Thyroid gland (tissue), 4 donors: Measurements from ENCODE around the gene CAPN10. TPM values are rescaled to one million over a fixed set of nuclear protein-coding genes. Genes with fewer than 3 reads are reported as not detected.

Experiments used
- DNase-seq, 2 donors: peaks; one replicate each; pipeline ENCODE4 v3.0.0-alpha.2; 2019
- H3K27ac ChIP-seq, 3 donors: fragments of 200-600 bp; sonication (generic); 1 replicate in 2 of 3; 2 replicates in 1 of 3; pipeline ENCODE4 v1.5.1; 2016 to 2019; ENCODE audit warnings: mild to moderate bottlenecking in 1 of 3, moderate library complexity in 1 of 3
- H3K27me3 ChIP-seq: fragments of 200-600 bp; sonication (generic); one replicate; pipeline ENCODE4 v1.5.1; 2019
- H3K36me3 ChIP-seq, 2 donors: fragments of 200-600 bp; sonication (generic); one replicate each; pipeline ENCODE4 v1.5.1; 2016 to 2019
- H3K4me1 ChIP-seq, 2 donors: fragments of 200-600 bp; sonication (generic); one replicate each; pipeline ENCODE4 v1.5.1; 2017 to 2019
- H3K4me3 ChIP-seq, 3 donors: fragments of 200-600 bp; sonication (generic); replicated peaks in 1 of 3; 1 replicate in 2 of 3; 2 replicates in 1 of 3; pipeline ENCODE4 v1.5.1; 2016; ENCODE audit warnings: mild to moderate bottlenecking in 1 of 3
- H3K9me3 ChIP-seq: fragments of 200-600 bp; sonication (generic); one replicate; pipeline ENCODE4 v1.5.1; 2017
- POLR2A ChIP-seq, 2 donors: fragments of 450-650 bp; IDR thresholded peaks; one replicate each; pipeline ENCODE4 v1.6.1; 2017; ENCODE audit warnings: antibody characterized with exemption in 2 of 2, mild to moderate bottlenecking in 2 of 2, moderate library complexity in 1 of 2
- WGBS, 2 donors: methylation state at CpG; one replicate each; pipeline ENCODE4 v1.1.5; 2017; 5-methylcytosine and 5-hydroxymethylcytosine counted together
- intact Hi-C: fragments of 100-400 bp; cut with DNase I; formaldehyde crosslinking; loops from one replicate; pipeline ENCODE4 v1.15.1; 2023
- total RNA-seq, 4 donors: library from RNA; depleted of rRNA; stranded (reverse); fragments of >200 nt; gene quantifications; one replicate each; pipeline ENCODE4 v1.2.3, GENCODE V29; 2016
- TF ChIP-seq, protein P1 (sequence below), 6 experiments: fragments of 200-600 bp in 3 of 6; fragments of 450-650 bp in 3 of 6; sonication (generic) in 3 of 6; IDR thresholded peaks; one replicate each; pipeline ENCODE4 v1.5.1; 2016 to 2019; ENCODE audit warnings: antibody characterized with exemption in 6 of 6, mild to moderate bottlenecking in 2 of 6, inconsistent platforms in 1 of 6, moderate library complexity in 1 of 6

The CAPN10 gene
- total RNA-seq, 4 donors from 2014 or later, result 19.3 to 25.3 (median 21.7) TPM

GRCh38 chr2:240619506-240620148 lies 33.1 kb downstream of the CAPN10 start:
- 57 to 73% methylated on average over 17 to 18 of the region's 19 CpGs for WGBS, 2 donors
- no peak overlapping the region for H3K4me3 ChIP-seq
- no peaks in the 10 kb centered on the region for H3K36me3 ChIP-seq
- no peaks in the 10 kb centered on the region for H3K27me3 ChIP-seq
- H3K9me3 ChIP-seq, result no peaks in the 10 kb centered on the region
- TF ChIP-seq POLR2A (IDR thresholded peaks at IDR 0.05), result no peak
- TF ChIP-seq, protein P1, sequence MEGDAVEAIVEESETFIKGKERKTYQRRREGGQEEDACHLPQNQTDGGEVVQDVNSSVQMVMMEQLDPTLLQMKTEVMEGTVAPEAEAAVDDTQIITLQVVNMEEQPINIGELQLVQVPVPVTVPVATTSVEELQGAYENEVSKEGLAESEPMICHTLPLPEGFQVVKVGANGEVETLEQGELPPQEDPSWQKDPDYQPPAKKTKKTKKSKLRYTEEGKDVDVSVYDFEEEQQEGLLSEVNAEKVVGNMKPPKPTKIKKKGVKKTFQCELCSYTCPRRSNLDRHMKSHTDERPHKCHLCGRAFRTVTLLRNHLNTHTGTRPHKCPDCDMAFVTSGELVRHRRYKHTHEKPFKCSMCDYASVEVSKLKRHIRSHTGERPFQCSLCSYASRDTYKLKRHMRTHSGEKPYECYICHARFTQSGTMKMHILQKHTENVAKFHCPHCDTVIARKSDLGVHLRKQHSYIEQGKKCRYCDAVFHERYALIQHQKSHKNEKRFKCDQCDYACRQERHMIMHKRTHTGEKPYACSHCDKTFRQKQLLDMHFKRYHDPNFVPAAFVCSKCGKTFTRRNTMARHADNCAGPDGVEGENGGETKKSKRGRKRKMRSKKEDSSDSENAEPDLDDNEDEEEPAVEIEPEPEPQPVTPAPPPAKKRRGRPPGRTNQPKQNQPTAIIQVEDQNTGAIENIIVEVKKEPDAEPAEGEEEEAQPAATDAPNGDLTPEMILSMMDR (IDR thresholded peaks at IDR 0.05), result no peak
- H3K4me1 ChIP-seq, result peaks cover 0 to 18% of the 10 kb centered on the region in 2 donors
- DNase-seq, result peak in 1 of 2 donors; percentile 1
- intact Hi-C loops, result no loop called here
- H3K27ac ChIP-seq, result no peak overlapping the region

DNA sequence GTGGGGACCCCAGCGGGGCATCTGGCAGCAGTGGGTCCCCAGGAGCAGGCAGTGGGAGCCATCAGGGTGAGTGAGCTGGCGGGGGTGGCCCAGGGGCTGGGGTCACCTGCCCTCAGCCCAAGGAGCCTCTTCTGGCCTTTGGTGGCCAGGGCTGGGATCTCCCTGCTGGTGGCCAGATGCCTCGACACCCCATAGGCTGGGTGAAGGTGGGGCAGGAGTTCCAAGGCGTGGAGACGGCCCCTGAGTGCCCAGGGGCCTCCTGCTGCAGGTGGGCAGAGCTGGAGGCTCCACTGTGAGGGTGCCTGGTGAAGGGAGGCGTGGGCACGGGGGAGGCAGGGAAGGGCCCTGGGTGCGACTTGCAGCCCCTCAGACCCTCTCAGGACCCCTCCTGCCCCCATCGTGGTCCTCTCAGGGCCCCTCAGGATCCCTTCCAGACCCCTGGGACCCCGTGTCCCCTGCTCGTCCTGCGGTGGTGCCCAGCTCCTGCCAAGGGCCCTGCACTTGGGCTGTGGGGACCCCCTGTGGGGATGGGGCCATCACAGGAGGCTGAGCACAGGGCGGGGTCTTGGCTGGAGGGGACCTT lies 33.7 kb downstream of the CAPN10 start:
- intact Hi-C loops, result no loop called here
- peak in 1 of 2 donors; percentile 1 for DNase-seq
- no peaks in the 10 kb centered on the region for H3K36me3 ChIP-seq
- peaks cover 0 to 16% of the 10 kb centered on the region in 2 donors for H3K4me1 ChIP-seq
- WGBS, 2 donors, result 94 to 100% methylated on average over 1 to 10 of the region's 13 CpGs
- H3K9me3 ChIP-seq, result no peaks in the 10 kb centered on the region
- no peaks in the 10 kb centered on the region for H3K27me3 ChIP-seq
- TF ChIP-seq, protein P1 (IDR thresholded peaks at IDR 0.05), result no peak
- TF ChIP-seq POLR2A (IDR thresholded peaks at IDR 0.05), result no peak
- no peak overlapping the region for H3K27ac ChIP-seq
- no peak overlapping the region for H3K4me3 ChIP-seq

GRCh38 chr2:240620859-240621258 lies 34.3 kb downstream of the CAPN10 start:
- WGBS, 2 donors, result 85 to 86% methylated on average over 7 of the region's 7 CpGs
- DNase-seq, result peak in 1 of 2 donors; percentile 0
- no peak for TF ChIP-seq POLR2A (IDR thresholded peaks at IDR 0.05)
- TF ChIP-seq, protein P1 (IDR thresholded peaks at IDR 0.05), result no peak

DNA sequence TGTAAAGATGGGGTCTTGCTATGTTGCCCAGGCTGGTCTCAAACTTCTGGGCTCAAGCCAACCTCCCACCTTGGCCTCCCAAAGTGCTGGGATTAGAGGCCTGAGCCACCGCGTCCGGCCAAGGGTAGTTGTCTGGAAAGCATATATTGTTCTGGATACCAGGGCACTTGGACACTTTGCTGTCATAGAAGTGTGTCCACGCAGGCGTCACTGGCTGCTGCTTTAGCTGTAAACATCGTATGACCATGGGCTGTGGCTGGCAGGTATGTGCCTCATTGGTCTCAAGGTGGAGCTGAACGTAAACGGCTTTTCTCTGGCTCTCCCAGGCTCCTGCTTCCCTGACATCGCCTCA lies 35.5 kb downstream of the CAPN10 start:
- Histone ChIP-seq H3K27me3 (no peaks in the 10 kb centered on the region), H3K27ac (no peak overlapping the region), H3K4me3 (no peak overlapping the region), H3K4me1 (peaks cover 0 to 8% of the 10 kb centered on the region in 2 donors), H3K36me3 (no peaks in the 10 kb centered on the region), H3K9me3 (no peaks in the 10 kb centered on the region)
- TF ChIP-seq, protein P1 (IDR thresholded peaks at IDR 0.05), result no peak
- no peak for TF ChIP-seq POLR2A (IDR thresholded peaks at IDR 0.05)
- WGBS, 2 donors, result 76 to 81% methylated on average over 9 of the region's 9 CpGs
- DNase-seq, result peak in 1 of 2 donors; percentile 0
- intact Hi-C loops, result no loop called here

More at GRCh38 chr2:240620859-240621258, 34.3 kb downstream of the CAPN10 start:
- intact Hi-C loops, result no loop called here
- Histone ChIP-seq H3K4me1 (peaks cover 0 to 9% of the 10 kb centered on the region in 2 donors), H3K27me3 (no peaks in the 10 kb centered on the region), H3K4me3 (no peak overlapping the region), H3K9me3 (no peaks in the 10 kb centered on the region), H3K27ac (no peak overlapping the region), H3K36me3 (no peaks in the 10 kb centered on the region)

GRCh38 chr2:240622531-240623235 lies 36.1 kb downstream of the CAPN10 start:
- WGBS, 2 donors, result 39 to 45% methylated on average over 30 to 33 of the region's 37 CpGs
- Histone ChIP-seq H3K36me3 (no peaks in the 10 kb centered on the region), H3K27me3 (no peaks in the 10 kb centered on the region), H3K27ac (no peak overlapping the region), H3K4me1 (peaks cover 0 to 8% of the 10 kb centered on the region in 2 donors), H3K4me3 (no peak overlapping the region), H3K9me3 (no peaks in the 10 kb centered on the region)
- TF ChIP-seq POLR2A (IDR thresholded peaks at IDR 0.05), result no peak
- TF ChIP-seq, protein P1 (IDR thresholded peaks at IDR 0.05), result no peak
- peak; percentile 52 to 54 for DNase-seq
- intact Hi-C loops, result no loop called here
